HEK293 (cell line): Measurements from ENCODE around the gene DOP1B.
A peak's percentile ranks its signal among the peaks of the same experiment; 100 is the strongest.

Experiments
- KLF8 ChIP-seq: fragments of 450-650 bp; formaldehyde crosslinking; IDR thresholded peaks from 2 replicates; pipeline ENCODE4 v1.5.1; 2016; ENCODE audit warnings: missing biosample characterization, missing genetic modification characterization
- MYNN ChIP-seq: fragments of 450-650 bp; formaldehyde crosslinking; IDR thresholded peaks from 2 replicates; pipeline ENCODE4 v1.5.1; 2016; ENCODE audit warnings: missing biosample characterization, missing genetic modification characterization, borderline replicate concordance
- OSR2 ChIP-seq: fragments of 450-650 bp; formaldehyde crosslinking; IDR thresholded peaks from 2 replicates; pipeline ENCODE4 v1.5.1; 2016; ENCODE audit warnings: missing biosample characterization, missing genetic modification characterization
- REPIN1 ChIP-seq: fragments of 450-650 bp; formaldehyde crosslinking; IDR thresholded peaks from 2 replicates; pipeline ENCODE4 v1.5.1; 2017; ENCODE audit warnings: missing biosample characterization, missing genetic modification characterization, low read depth
- SP3 ChIP-seq: fragments of 450-650 bp; formaldehyde crosslinking; IDR thresholded peaks from 2 replicates; pipeline ENCODE4 v1.5.1; 2016; ENCODE audit warnings: missing biosample characterization, missing genetic modification characterization
- ZBTB1 ChIP-seq: fragments of 450-650 bp; formaldehyde crosslinking; IDR thresholded peaks from 2 replicates; pipeline ENCODE4 v1.5.1; 2016; ENCODE audit warnings: missing biosample characterization, missing genetic modification characterization
- ZBTB21 ChIP-seq: fragments of 450-650 bp; formaldehyde crosslinking; IDR thresholded peaks from 2 replicates; pipeline ENCODE4 v1.5.1; 2017; ENCODE audit warnings: missing biosample characterization, missing genetic modification characterization
- ZBTB7A ChIP-seq: fragments of 450-650 bp; formaldehyde crosslinking; IDR thresholded peaks from 2 replicates; pipeline ENCODE4 v1.5.1; 2016; ENCODE audit warnings: low read depth, missing biosample characterization, missing genetic modification characterization
- ZBTB8A ChIP-seq: fragments of 450-650 bp; formaldehyde crosslinking; IDR thresholded peaks from 2 replicates; pipeline ENCODE4 v1.5.1; 2016; ENCODE audit warnings: missing biosample characterization, missing genetic modification characterization
- ZFHX2 ChIP-seq: fragments of 450-650 bp; formaldehyde crosslinking; conservative IDR thresholded peaks from 2 replicates; pipeline ENCODE4 v1.5.1; 2016; ENCODE audit warnings: missing biosample characterization, missing genetic modification characterization
- ZFP3 ChIP-seq: fragments of 450-650 bp; formaldehyde crosslinking; IDR thresholded peaks from 2 replicates; pipeline ENCODE4 v1.5.1; 2016; ENCODE audit warnings: low read depth, missing biosample characterization, missing genetic modification characterization
- ZNF114 ChIP-seq: fragments of 450-650 bp; formaldehyde crosslinking; IDR thresholded peaks from 2 replicates; pipeline ENCODE4 v1.5.0; 2017; ENCODE audit warnings: missing biosample characterization, missing genetic modification characterization
- ZNF140 ChIP-seq: fragments of 450-650 bp; formaldehyde crosslinking; IDR thresholded peaks from 2 replicates; pipeline ENCODE4 v1.5.1; 2016; ENCODE audit warnings: missing biosample characterization, missing genetic modification characterization
- ZNF174 ChIP-seq: fragments of 450-650 bp; formaldehyde crosslinking; IDR thresholded peaks from 2 replicates; pipeline ENCODE4 v1.5.0; 2017; ENCODE audit warnings: missing biosample characterization, mild to moderate bottlenecking, missing genetic modification characterization
- ZNF23 ChIP-seq: fragments of 450-650 bp; formaldehyde crosslinking; IDR thresholded peaks from 2 replicates; pipeline ENCODE4 v1.5.1; 2016; ENCODE audit warnings: missing biosample characterization, missing genetic modification characterization, borderline replicate concordance
- ZNF248 ChIP-seq: fragments of 450-650 bp; formaldehyde crosslinking; IDR thresholded peaks from 2 replicates; pipeline ENCODE4 v1.5.1; 2017; ENCODE audit warnings: missing biosample characterization, missing genetic modification characterization
- ZNF324 ChIP-seq: fragments of 450-650 bp; formaldehyde crosslinking; IDR thresholded peaks from 2 replicates; pipeline ENCODE4 v1.5.1; 2016; ENCODE audit warnings: missing biosample characterization, missing genetic modification characterization
- ZNF335 ChIP-seq: fragments of 450-650 bp; formaldehyde crosslinking; conservative IDR thresholded peaks from 2 replicates; pipeline ENCODE4 v1.5.1; 2016; ENCODE audit warnings: missing biosample characterization, missing genetic modification characterization
- ZNF366 ChIP-seq: fragments of 450-650 bp; formaldehyde crosslinking; conservative IDR thresholded peaks from 2 replicates; pipeline ENCODE4 v1.5.1; 2016; ENCODE audit warnings: missing biosample characterization, missing genetic modification characterization
- ZNF423 ChIP-seq: fragments of 450-650 bp; formaldehyde crosslinking; IDR thresholded peaks from 2 replicates; pipeline ENCODE4 v1.5.1; 2016; ENCODE audit warnings: missing biosample characterization, missing genetic modification characterization
- ZNF585B ChIP-seq: fragments of 450-650 bp; formaldehyde crosslinking; IDR thresholded peaks from 2 replicates; pipeline ENCODE4 v1.5.1; 2016; ENCODE audit warnings: missing biosample characterization, missing genetic modification characterization
- ZNF596 ChIP-seq: fragments of 450-650 bp; IDR thresholded peaks from 2 replicates; pipeline ENCODE4 v1.5.0; 2018; ENCODE audit warnings: missing biosample characterization, mild to moderate bottlenecking, missing genetic modification characterization, moderate library complexity
- ZNF654 ChIP-seq: fragments of 450-650 bp; formaldehyde crosslinking; IDR thresholded peaks from 2 replicates; pipeline ENCODE4 v1.5.1; 2016; ENCODE audit warnings: low read depth, missing biosample characterization, missing genetic modification characterization
- ZNF660 ChIP-seq: fragments of 450-650 bp; IDR thresholded peaks from 2 replicates; pipeline ENCODE4 v1.5.1; 2018; ENCODE audit warnings: missing biosample characterization, mild to moderate bottlenecking, missing genetic modification characterization
- ZNF707 ChIP-seq: fragments of 450-650 bp; formaldehyde crosslinking; IDR thresholded peaks from 2 replicates; pipeline ENCODE4 v1.5.1; 2016; ENCODE audit warnings: missing biosample characterization, missing genetic modification characterization
- ZNF843 ChIP-seq: fragments of 450-650 bp; formaldehyde crosslinking; IDR thresholded peaks from 2 replicates; pipeline ENCODE4 v1.5.1; 2016; ENCODE audit warnings: missing biosample characterization, missing genetic modification characterization
- ZXDB ChIP-seq: fragments of 450-650 bp; formaldehyde crosslinking; IDR thresholded peaks from 2 replicates; pipeline ENCODE4 v1.5.1; 2016; ENCODE audit warnings: missing biosample characterization, missing genetic modification characterization
- TF ChIP-seq, protein P1 (sequence below): fragments of 450-650 bp; formaldehyde crosslinking; IDR thresholded peaks from 2 replicates; pipeline ENCODE4 v1.5.1; 2016; ENCODE audit warnings: missing biosample characterization, missing genetic modification characterization
- TF ChIP-seq, protein P2 (sequence below): fragments of 450-650 bp; formaldehyde crosslinking; IDR thresholded peaks from 2 replicates; pipeline ENCODE4 v1.5.1; 2017; ENCODE audit warnings: missing biosample characterization, missing genetic modification characterization
- TF ChIP-seq, protein P3 (sequence below): fragments of 450-650 bp; IDR thresholded peaks from 2 replicates; pipeline ENCODE4 v1.5.1; 2018; ENCODE audit warnings: missing biosample characterization, missing genetic modification characterization
- TF ChIP-seq, protein P4 (sequence below): fragments of 450-650 bp; formaldehyde crosslinking; IDR thresholded peaks from 2 replicates; pipeline ENCODE4 v1.5.1; 2017; ENCODE audit warnings: missing biosample characterization, missing genetic modification characterization
- TF ChIP-seq, protein P5 (sequence below): fragments of 450-650 bp; formaldehyde crosslinking; IDR thresholded peaks from 2 replicates; pipeline ENCODE4 v1.5.1; 2016; ENCODE audit warnings: missing biosample characterization, missing genetic modification characterization

DOP1B gene

DNA sequence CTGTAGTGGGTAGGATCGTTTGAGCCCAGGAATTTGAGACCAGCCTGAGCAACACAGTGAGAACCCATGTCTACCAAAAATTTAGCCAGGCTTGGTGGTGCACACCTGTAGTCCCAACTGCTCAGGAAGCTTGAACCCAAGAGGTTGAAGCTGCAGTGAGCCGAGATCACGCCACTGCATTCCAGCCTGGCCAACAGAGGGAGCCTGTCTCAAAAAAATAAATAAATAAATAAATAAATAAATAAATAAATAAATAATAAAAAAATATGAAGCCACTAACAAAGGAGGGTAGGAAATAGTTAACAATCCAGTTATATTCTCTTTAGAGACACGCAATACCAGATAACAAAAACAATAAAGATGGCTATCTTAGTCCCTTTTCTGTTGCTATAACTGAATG, 33.6 kb upstream of the DOP1B start (continued):
- 0 out of 2 replicates have a peak, but pooled peaks have one; percentile 32 for TF ChIP-seq KLF8 (tag by site-specific recombination)
- no peak for TF ChIP-seq ZNF248 (tag by site-specific recombination)
- TF ChIP-seq, protein P1, sequence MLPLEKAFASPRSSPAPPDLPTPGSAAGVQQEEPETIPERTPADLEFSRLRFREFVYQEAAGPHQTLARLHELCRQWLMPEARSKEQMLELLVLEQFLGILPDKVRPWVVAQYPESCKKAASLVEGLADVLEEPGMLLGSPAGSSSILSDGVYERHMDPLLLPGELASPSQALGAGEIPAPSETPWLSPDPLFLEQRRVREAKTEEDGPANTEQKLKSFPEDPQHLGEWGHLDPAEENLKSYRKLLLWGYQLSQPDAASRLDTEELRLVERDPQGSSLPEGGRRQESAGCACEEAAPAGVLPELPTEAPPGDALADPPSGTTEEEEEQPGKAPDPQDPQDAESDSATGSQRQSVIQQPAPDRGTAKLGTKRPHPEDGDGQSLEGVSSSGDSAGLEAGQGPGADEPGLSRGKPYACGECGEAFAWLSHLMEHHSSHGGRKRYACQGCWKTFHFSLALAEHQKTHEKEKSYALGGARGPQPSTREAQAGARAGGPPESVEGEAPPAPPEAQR, result no peak
- no peak for TF ChIP-seq ZNF585B (tag by site-specific recombination)
- no peak for TF ChIP-seq ZNF174 (tag by site-specific recombination)
- no peak for TF ChIP-seq ZNF335
- peak; percentile 82 for TF ChIP-seq ZBTB1 (tag by site-specific recombination)
- TF ChIP-seq, protein P2, sequence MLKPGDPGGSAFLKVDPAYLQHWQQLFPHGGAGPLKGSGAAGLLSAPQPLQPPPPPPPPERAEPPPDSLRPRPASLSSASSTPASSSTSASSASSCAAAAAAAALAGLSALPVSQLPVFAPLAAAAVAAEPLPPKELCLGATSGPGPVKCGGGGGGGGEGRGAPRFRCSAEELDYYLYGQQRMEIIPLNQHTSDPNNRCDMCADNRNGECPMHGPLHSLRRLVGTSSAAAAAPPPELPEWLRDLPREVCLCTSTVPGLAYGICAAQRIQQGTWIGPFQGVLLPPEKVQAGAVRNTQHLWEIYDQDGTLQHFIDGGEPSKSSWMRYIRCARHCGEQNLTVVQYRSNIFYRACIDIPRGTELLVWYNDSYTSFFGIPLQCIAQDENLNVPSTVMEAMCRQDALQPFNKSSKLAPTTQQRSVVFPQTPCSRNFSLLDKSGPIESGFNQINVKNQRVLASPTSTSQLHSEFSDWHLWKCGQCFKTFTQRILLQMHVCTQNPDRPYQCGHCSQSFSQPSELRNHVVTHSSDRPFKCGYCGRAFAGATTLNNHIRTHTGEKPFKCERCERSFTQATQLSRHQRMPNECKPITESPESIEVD (tag by site-specific recombination), result no peak
- TF ChIP-seq SP3, result peak; percentile 68; the same call in 1 of the 2 replicates
- TF ChIP-seq ZNF366 (tag by site-specific recombination), result peak; percentile 76
- no peak for TF ChIP-seq ZFHX2 (tag by site-specific recombination)
- no peak for TF ChIP-seq ZBTB7A (tag by site-specific recombination)
- 0 out of 2 replicates have a peak, but pooled peaks have one; percentile 54 for TF ChIP-seq ZNF707 (tag by site-specific recombination)
- TF ChIP-seq REPIN1 (tag by site-specific recombination), result peak; percentile 94; the same call in 1 of the 2 replicates
- peak; percentile 65; the same call in 1 of the 2 replicates for TF ChIP-seq OSR2 (tag by site-specific recombination)
- TF ChIP-seq ZFP3 (tag by site-specific recombination), result peak; percentile 74; the same call in 1 of the 2 replicates
- no peak for TF ChIP-seq ZNF114
- TF ChIP-seq, protein P3, sequence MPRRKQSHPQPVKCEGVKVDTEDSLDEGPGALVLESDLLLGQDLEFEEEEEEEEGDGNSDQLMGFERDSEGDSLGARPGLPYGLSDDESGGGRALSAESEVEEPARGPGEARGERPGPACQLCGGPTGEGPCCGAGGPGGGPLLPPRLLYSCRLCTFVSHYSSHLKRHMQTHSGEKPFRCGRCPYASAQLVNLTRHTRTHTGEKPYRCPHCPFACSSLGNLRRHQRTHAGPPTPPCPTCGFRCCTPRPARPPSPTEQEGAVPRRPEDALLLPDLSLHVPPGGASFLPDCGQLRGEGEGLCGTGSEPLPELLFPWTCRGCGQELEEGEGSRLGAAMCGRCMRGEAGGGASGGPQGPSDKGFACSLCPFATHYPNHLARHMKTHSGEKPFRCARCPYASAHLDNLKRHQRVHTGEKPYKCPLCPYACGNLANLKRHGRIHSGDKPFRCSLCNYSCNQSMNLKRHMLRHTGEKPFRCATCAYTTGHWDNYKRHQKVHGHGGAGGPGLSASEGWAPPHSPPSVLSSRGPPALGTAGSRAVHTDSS (tag by site-specific recombination), result no peak
- peak; percentile 90 for TF ChIP-seq ZBTB21
- TF ChIP-seq, protein P4, sequence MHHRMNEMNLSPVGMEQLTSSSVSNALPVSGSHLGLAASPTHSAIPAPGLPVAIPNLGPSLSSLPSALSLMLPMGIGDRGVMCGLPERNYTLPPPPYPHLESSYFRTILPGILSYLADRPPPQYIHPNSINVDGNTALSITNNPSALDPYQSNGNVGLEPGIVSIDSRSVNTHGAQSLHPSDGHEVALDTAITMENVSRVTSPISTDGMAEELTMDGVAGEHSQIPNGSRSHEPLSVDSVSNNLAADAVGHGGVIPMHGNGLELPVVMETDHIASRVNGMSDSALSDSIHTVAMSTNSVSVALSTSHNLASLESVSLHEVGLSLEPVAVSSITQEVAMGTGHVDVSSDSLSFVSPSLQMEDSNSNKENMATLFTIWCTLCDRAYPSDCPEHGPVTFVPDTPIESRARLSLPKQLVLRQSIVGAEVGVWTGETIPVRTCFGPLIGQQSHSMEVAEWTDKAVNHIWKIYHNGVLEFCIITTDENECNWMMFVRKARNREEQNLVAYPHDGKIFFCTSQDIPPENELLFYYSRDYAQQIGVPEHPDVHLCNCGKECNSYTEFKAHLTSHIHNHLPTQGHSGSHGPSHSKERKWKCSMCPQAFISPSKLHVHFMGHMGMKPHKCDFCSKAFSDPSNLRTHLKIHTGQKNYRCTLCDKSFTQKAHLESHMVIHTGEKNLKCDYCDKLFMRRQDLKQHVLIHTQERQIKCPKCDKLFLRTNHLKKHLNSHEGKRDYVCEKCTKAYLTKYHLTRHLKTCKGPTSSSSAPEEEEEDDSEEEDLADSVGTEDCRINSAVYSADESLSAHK (tag by site-specific recombination), result peak; percentile 63; the same call in 1 of the 2 replicates
- TF ChIP-seq ZXDB (tag by site-specific recombination), result peak; percentile 99
- TF ChIP-seq ZNF423 (tag by site-specific recombination), result no peak
- TF ChIP-seq ZNF23 (tag by site-specific recombination), result peak; percentile 76; the same call in 1 of the 2 replicates
- no peak; the same call in 1 of the 2 replicates for TF ChIP-seq MYNN (tag by site-specific recombination)
- TF ChIP-seq ZBTB8A (tag by site-specific recombination), result peak; percentile 96
- no peak for TF ChIP-seq ZNF843 (tag by site-specific recombination)
- no peak for TF ChIP-seq ZNF596
- TF ChIP-seq ZNF660 (tag by site-specific recombination), result no peak
- TF ChIP-seq ZNF654, result peak; percentile 71
- TF ChIP-seq, protein P5, sequence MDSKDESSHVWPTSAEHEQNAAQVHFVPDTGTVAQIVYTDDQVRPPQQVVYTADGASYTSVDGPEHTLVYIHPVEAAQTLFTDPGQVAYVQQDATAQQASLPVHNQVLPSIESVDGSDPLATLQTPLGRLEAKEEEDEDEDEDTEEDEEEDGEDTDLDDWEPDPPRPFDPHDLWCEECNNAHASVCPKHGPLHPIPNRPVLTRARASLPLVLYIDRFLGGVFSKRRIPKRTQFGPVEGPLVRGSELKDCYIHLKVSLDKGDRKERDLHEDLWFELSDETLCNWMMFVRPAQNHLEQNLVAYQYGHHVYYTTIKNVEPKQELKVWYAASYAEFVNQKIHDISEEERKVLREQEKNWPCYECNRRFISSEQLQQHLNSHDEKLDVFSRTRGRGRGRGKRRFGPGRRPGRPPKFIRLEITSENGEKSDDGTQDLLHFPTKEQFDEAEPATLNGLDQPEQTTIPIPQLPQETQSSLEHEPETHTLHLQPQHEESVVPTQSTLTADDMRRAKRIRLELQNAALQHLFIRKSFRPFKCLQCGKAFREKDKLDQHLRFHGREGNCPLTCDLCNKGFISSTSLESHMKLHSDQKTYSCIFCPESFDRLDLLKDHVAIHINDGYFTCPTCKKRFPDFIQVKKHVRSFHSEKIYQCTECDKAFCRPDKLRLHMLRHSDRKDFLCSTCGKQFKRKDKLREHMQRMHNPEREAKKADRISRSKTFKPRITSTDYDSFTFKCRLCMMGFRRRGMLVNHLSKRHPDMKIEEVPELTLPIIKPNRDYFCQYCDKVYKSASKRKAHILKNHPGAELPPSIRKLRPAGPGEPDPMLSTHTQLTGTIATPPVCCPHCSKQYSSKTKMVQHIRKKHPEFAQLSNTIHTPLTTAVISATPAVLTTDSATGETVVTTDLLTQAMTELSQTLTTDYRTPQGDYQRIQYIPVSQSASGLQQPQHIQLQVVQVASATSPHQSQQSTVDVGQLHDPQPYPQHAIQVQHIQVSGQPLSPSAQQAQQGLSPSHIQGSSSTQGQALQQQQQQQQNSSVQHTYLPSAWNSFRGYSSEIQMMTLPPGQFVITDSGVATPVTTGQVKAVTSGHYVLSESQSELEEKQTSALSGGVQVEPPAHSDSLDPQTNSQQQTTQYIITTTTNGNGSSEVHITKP (tag by site-specific recombination), result peak; percentile 38; the same call in 1 of the 2 replicates
- TF ChIP-seq ZNF324 (tag by site-specific recombination), result 0 out of 2 replicates have a peak, but pooled peaks have one; percentile 31
- peak; percentile 99 for TF ChIP-seq ZNF140 (tag by site-specific recombination)
